Testis (tissue), 2 donors: Measurements from ENCODE around the gene BPIFB4.

Source experiments
- POLR2A ChIP-seq: fragments of 450-650 bp; IDR thresholded peaks from one replicate; pipeline ENCODE4 v1.6.1; 2017; ENCODE audit warnings: antibody characterized with exemption, mild to moderate bottlenecking, moderate library complexity
- TF ChIP-seq, protein P1 (sequence below), 3 experiments: fragments of 450-650 bp in 2 of 3; fragments of 200-600 bp in 1 of 3; sonication (generic) in 1 of 3; IDR thresholded peaks; one replicate each; pipeline ENCODE4 v1.5.1; 2016 to 2019; ENCODE audit warnings: antibody characterized with exemption in 3 of 3, mild to moderate bottlenecking in 2 of 3, moderate library complexity in 1 of 3

DNA sequence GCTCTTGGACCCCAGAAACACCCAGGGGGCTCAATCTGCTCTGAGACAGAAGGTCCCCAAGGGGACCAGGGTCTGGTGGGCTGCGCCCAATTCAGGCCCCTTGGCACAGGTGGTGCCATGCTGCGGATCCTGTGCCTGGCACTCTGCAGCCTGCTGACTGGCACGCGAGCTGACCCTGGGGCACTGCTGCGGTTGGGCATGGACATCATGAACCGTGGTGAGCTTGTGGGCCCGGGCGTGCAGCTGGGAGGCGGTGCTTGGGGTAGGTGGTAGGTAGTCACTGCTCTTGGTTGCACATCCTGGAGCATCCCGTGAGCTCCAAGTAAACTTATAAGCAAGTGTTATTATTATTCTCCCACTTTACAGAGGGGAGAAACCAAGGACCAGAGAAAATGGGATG lies 47.9 kb upstream of the BPIFB4 start, which contains the start of gene BPIFB6:
- TF ChIP-seq, protein P1, sequence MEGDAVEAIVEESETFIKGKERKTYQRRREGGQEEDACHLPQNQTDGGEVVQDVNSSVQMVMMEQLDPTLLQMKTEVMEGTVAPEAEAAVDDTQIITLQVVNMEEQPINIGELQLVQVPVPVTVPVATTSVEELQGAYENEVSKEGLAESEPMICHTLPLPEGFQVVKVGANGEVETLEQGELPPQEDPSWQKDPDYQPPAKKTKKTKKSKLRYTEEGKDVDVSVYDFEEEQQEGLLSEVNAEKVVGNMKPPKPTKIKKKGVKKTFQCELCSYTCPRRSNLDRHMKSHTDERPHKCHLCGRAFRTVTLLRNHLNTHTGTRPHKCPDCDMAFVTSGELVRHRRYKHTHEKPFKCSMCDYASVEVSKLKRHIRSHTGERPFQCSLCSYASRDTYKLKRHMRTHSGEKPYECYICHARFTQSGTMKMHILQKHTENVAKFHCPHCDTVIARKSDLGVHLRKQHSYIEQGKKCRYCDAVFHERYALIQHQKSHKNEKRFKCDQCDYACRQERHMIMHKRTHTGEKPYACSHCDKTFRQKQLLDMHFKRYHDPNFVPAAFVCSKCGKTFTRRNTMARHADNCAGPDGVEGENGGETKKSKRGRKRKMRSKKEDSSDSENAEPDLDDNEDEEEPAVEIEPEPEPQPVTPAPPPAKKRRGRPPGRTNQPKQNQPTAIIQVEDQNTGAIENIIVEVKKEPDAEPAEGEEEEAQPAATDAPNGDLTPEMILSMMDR (IDR thresholded peaks at IDR 0.05), result no peak
- no peak for TF ChIP-seq POLR2A
